Raji (cell line): ENCODE measurements around the gene GRIK4.

Source experiments
- POLR2A ChIP-seq: IDR thresholded peaks from 2 replicates; pipeline ENCODE4 v1.6.1; 2011; ENCODE audit warnings: low read depth, low read length, control low read depth; ENCODE audit not compliant: insufficient read depth

GRIK4 gene

DNA sequence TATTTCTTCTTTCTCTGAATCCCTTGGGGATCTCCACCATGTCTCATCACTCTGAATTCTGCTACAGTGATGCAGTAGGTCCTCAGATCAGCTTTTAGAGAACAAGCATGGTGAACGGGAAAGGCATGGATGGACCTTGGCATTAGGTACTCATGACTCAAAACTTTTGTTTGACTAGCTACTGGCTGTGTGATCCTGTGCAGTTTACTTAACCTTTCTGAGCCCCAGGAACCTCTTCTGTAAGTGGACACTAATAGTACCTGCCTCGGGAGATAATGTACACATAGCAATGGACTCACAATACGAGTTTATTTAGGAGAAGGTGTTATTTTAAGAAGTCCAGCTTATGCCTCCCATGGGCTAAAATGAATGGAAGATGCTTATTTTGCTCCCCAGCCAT lies 327.7 kb downstream of the GRIK4 start:
- TF ChIP-seq POLR2A: no peak

- no peak for TF ChIP-seq POLR2A
Observed at GRCh38 chr11:120839846-120840402, 328.4 kb downstream of the GRIK4 start.

DNA sequence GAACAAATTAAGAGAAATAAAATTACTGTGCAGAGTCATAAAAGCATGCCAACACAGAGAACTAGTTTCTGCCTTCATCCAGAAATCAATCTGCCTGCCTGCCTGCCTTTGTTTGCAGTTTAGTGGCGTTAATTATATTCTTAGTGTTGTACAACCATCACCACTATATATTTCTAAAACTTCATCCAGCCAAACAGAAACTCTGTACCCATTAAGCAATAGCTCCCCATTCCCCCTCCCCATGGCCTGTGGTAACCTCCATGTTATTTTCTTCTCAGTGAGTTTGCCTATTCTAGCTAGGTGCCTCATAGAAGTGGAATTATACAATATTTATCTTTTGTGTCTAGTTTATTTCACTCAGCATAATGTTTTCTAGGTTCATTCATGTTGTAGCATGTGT lies 329.1 kb downstream of the GRIK4 start:
- TF ChIP-seq POLR2A: no peak

GRCh38 chr11:120841074-120841473 lies 329.5 kb downstream of the GRIK4 start:
- TF ChIP-seq POLR2A: no peak

DNA sequence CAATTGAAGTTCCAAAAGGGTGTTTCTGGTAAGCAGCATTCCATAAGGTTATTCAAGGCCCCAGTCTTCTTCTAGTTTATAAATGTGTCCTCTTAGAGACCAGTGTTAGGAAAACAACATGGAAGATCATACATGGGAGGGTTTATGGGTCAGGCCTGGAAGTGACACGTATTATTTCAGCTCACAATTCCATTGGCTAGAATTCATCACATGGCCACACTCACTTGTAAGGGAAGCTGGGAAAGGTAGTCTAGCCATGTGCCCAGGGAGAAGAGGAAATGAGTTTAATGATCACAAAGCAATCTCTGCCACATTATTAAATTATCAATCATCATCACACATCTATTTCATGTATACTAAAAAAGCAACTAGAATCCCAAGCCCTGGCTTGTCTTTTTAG lies 330.6 kb downstream of the GRIK4 start:
- TF ChIP-seq POLR2A: no peak

- TF ChIP-seq POLR2A: no peak
Observed at GRCh38 chr11:120853435-120853834, 341.9 kb downstream of the GRIK4 start.

GRCh38 chr11:120854988-120855387 lies 343.4 kb downstream of the GRIK4 start:
- TF ChIP-seq POLR2A: no peak

DNA sequence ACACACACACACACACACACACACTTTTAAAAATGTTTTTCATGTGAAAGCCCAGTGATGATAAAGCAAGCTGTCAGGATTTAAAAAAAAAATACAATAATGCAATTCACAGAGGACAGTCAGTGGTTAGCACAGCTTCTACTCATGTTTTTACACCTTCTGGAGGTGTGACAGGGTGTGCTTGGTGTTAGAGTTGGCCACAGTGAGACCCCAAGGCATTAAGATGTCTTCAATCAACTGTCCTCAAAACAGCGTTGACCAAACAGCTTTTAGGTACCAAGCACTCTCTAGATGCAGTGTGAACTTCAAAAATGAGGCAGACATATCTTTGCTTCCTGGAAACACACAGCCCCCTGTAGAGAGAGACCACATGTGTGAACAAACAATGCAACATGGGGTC lies 346.0 kb downstream of the GRIK4 start:
- TF ChIP-seq POLR2A: no peak

DNA sequence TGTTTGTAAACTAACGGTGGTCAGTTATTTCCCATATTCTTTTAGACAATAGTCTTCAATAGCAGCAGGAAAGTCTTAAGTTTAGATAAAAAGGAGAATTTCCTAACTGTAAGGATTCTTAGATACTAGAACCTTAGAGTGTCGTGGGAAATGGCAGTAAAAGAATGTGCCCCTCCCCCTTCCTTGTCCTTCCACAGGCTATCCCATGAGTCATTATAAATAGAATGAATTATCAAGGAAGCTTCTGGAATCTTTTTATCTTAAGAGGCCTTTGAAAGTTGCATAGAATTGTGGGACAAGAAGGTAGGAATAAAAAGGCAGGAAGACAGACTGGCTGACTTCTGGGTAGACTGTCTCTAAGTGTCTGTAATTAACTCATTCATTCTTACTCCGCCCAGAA lies 347.2 kb downstream of the GRIK4 start:
- TF ChIP-seq POLR2A: no peak

DNA sequence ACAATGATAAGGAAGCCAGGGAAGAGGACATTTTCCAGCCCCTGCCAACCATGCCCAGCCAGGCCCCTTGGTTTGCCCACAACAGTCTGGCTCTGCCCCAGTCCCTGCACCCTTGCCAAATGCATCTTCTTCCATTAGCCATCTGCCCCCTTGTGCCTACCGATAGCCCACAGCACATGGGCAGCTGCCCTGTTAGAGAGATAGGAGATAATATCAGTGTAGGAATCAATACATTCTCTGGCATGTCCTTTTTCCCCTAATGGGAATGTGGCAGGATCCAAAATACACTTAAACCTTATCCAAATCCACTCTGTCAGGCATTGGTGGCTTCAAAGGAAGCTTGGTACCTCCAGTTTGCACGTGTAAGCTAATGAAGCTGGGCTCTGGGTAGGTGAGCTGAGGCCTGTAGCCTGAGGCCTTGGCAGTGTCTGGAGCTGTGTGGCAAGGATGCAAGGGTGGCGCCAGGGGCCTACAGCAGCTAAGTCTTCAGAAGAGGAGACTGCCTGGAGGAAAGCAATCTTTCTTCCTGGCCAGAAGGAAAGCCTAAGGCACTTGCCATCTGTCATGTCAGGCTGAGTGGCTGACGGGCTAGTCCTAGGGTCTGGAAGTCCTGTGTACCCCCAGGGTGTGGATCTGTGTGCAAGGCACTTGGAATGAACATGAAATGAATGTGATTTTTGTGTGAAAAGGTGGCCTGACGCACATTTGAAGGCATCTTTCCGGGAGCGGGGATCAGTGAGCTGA lies 348.2 kb downstream of the GRIK4 start:
- no peak for TF ChIP-seq POLR2A

DNA sequence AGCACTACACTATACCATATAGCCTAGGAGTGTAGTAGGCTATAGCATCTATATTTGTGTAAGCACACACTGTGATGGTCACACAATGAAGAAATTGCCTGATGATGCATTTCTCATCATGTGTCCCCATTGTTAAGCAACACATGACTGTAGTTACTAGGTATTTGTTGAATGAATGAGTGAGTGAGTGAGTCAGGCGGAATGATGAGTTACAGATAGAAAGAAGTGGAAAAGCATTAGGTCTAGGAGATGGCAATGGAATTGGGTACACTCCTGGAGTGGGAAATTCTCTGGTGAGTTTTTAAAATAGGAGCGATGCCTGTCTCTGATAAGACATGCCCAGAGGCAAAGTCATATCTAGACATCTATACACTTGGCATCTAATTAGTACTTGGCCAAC lies 351.8 kb downstream of the GRIK4 start:
- TF ChIP-seq POLR2A: no peak

GRCh38 chr11:120867024-120867423 lies 355.5 kb downstream of the GRIK4 start:
- no peak for TF ChIP-seq POLR2A

- TF ChIP-seq POLR2A: no peak
Observed at GRCh38 chr11:120867531-120867930, 356.0 kb downstream of the GRIK4 start.

DNA sequence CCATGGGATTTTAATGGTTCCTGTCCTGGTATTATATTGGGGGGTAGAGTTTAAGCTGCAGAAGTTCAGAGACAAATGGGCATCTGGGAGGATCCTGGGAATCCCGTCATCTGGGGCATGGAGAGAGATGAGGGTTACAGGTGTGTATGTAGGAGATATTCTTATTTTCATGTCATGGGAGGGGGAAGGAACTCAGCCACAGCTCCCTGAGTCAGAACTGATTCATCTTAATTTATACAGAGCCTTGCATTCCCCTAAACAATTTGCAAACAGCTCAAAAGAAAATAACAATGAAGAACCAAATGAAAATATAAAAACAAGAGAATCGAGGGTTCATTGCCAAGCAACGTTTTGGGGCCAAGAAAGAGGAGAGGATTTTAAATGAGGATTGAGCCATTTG lies 356.4 kb downstream of the GRIK4 start:
- TF ChIP-seq POLR2A: no peak

- no peak for TF ChIP-seq POLR2A
Observed at GRCh38 chr11:120869097-120869496, 357.5 kb downstream of the GRIK4 start.

DNA sequence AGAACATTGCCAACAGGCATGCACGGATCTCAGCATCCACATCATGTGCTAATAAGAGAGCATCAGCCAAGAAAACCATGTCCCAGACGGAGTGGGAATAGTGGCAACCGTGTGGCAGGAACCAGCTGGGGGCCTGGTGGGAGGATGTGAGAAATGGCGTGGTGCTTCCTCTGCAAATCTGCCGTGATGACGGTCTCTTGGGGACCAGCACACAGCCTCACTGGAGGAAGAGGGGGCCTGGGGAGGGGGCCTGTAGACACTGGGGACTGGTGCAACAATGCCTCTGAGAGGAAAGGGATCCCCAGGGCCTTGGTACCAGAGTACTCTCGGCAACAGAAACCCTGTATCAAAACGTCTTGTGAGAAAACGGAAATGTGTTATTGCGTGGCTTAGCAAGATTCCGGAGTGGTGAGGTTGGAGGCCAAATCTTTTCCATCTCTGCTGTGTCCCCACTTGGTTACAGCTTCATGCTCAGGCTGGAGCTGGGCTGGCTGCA lies 358.0 kb downstream of the GRIK4 start:
- no peak for TF ChIP-seq POLR2A

DNA sequence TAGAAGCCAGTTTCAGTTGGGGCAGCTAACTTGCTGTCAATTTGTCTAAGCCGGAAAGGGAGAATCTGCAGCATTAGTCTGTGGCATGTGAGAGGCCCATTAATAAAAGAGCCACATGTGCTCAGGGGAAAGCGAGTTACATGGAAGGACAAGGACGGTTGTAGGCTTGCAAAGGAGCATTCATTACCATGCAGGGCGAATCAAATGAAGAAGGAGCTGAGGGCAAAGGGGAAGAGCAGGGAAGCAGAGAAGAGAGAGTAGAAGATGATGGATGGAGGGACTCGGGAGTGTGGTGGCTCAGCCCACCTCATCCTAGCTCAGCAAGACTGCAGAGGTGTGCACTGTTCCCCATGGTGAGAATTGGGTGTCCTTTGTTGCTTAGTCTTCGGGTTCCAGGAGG lies 359.6 kb downstream of the GRIK4 start:
- no peak for TF ChIP-seq POLR2A
